NK-92 treated with Interleukin-12 subunit alpha and Interleukin-12 subunit beta, amount 100 ng/mL, for 24 hours (cell line): ENCODE measurements around the gene VPS51.
A peak's percentile ranks its signal among the peaks of the same experiment; 100 is the strongest.

Experiments used
- DNase-seq: peaks from one replicate; lab custom pipeline; 2025; lab: John Stamatoyannopoulos, UW

Gene VPS51

DNA sequence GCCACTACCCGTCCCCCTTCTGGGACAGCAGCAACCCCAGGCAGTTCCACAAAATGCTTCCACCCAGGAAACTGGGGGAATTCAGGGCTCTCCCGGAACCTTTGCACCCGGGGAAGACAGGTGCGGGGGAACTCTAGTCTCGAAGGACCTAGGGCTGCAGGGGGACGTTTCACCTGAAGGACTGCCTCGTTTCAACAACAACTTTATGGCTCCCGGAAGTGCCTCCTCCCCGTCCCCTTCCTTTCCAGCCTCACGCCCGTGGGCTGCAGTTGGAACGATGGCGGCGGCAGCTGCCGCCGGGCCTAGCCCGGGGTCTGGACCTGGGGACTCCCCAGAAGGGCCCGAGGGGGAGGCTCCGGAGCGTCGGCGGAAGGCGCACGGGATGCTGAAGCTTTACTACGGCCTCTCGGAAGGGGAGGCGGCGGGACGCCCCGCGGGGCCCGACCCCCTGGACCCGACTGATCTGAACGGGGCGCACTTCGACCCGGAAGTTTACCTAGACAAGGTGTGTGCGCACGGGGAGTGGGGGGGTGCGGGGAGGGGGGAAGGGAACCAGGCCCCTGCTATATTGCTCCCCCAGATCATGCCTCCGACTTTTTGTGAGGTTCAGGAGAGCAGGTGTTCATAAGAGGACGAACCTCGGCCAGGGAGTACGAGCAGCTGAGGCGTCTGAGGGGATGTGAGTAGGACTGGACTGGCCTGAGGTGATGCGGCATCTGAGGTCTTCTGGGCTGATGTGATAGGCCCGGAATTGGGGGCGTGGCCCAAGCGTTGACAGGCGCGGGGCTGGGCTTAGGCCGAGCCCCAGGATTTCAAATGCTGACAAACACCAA lies at the start of gene VPS51:
TSS of gene VPS51 (plus strand) at position 241 of the 833 bp plus-strand sequence. CDS start at position 278, 37 bp downstream.
- peak; percentile 81 for DNase-seq

DNA sequence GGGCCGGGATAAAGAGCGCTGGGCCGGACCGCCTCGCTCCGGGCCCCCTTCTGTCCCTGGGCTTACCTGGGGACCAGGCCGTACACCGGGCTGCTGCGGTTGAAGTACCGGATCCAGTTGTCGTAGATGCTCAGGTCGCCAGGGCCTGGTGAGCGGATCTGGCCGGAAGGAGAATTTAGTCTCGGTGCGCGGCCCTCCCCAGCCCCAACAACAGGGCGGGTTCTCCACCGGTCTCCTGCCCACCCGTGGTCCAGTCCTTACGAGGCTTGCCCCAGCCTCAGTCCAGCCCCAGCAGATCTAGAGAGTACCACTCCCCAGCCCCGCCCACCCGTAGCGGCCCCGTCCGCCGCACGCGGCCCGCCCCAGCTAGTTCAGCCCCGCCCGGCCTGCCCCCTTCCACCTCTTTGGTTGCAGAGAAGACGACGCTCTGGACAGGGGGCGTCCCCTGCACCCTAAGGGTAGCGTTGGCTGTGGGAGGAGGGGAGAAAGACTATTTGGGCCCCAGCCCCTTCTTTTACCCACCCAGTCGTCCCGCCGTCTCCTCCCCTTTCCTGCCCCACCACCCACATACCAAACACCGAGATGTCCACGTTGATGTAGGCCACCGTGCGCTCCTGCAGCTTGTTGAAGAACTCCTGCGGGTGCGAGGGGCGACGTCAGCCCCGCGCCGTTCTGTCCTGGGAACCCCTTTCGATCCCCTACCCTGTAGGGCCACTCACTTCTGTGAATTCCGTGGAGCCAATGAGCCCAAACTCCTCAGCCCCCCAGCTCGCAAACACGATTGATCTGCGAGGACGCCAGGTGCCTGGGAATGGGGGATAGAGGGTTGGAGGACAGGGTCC lies 48.2 kb upstream of the VPS51 start:
- no peak for DNase-seq

DNA sequence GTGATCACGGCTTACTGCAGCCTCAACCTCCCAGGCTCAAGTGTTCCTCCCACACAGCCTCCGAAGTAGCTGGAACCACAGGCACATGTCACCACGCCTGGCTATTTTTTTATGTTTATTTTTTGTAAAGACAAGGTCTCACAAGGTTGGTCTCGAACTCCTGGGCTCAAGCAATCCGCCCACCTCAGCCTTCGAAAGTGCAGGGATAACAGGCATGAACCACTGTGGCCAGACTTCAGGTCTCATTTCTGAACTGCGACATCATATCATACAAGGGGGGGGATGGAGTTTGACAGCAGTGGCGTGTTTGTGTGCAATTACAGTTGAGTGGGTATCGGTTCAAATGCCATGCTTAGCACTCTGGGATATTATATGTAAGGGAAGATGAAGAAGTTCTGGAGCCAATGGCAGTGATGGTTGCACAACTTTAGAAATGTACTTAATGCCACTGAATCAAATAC lies 44.6 kb upstream of the VPS51 start:
- DNase-seq: no peak

DNA sequence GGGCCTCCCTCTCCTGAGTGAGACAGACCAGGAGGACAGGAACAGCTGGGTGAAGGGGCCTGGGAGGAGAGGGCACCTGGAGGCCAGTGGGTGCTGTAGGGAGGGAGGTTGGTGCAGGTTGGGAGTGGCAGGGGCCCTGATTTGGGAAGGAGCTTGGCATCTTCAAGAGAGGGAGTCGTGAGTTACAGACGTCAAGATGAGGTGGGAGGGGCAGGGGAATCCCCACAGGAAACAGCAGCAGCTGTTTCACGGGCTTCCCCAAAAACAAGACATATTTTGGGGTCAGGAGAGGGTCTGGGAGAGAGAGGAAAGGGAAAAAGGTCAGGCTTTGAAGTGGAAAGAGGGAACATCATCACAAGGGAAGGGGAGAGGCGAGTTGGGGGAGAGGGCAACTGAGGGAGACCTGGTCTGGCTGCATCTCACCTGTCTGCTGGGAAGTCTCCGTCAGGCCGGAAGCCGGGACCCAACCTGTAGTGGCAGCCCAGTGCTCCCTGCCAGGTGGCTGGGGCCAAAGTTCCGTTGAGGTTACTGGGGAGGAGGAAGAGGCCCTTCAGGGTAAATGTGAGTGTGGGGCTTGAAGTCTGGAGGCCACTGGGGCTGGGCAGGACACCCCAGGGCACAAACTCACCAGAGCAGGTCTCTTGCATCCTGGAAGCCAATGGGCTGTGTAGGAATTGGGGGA lies 42.0 kb upstream of the VPS51 start:
- no peak for DNase-seq

DNA sequence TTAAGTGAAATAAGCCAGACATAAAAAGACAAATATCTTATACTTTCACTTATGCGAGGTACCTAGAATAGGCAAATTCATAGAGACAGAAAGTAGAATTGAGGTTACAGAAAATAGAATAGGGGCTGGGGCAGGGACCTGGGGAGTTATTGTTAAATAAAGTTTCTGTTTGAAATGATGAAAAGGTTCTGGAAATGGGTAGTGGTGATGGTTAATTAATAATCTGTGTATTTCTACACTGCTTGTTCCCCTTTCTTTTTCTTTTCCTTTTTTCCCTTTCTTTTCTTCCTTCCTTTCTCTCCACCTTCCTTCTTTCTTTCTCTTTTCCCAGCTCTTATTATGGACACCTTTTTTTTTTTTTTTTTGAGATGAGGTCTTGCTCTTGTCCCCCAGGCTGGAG lies 40.5 kb upstream of the VPS51 start:
- no peak for DNase-seq

DNA sequence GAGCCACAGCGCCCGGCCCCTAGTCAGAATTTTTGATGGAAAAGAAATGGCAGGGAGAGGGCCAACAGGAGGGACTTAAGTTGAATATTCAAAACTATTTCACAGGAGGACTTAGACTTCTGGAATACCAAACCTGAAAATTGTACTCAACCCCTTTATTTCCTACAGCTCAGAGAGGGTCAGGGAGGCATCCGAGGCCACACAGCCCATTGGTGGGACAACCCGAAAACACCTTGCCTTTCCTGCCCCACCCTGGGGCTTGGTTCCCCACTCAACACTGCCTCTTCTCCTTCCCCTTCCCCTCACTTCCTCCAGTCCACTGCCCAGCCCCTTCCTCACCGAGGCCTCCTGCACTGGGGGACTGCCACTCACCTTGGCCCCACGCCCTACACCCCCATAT lies 39.0 kb upstream of the VPS51 start:
- DNase-seq: no peak

DNA sequence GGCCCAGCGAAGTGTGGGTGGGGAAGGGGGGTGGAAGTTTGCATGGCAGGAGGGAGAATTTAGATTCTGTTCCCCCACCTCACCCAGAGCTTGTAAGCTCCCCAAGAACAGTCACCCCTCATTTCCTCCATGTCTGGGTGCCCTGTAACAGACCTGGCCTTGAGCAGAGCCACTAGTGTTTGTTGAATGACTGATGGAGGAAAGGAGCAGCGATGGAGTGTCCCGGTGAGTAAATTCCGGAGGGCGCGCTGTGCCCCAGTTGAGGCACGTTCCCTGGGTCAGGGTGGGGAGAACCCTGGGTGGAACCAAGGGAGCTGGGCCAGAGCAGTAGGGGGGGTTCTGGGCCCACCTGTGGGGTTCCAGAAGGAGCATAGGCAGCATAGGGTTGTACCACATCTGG lies 38.5 kb upstream of the VPS51 start:
- no peak for DNase-seq

DNA sequence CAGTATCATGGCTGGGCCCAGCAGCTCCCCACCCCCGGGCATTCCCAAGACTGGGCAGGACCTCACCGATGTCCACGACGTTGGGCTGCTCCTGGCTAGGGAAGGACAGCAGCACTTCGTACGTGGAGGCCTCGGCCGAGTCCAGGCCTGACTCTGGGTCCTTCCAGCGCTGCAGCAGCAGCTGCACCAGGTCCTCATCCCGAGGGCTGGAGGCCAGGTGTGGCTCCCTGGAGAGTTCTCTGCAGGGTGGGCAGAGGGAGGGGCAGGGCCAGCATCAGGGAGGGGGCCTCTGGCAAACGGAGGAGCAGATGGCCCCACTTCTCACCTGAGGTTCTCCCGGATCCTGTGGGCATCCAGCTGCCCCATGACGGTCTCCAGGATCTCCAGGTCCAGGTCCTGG lies 38.0 kb upstream of the VPS51 start:
- DNase-seq: no peak

DNA sequence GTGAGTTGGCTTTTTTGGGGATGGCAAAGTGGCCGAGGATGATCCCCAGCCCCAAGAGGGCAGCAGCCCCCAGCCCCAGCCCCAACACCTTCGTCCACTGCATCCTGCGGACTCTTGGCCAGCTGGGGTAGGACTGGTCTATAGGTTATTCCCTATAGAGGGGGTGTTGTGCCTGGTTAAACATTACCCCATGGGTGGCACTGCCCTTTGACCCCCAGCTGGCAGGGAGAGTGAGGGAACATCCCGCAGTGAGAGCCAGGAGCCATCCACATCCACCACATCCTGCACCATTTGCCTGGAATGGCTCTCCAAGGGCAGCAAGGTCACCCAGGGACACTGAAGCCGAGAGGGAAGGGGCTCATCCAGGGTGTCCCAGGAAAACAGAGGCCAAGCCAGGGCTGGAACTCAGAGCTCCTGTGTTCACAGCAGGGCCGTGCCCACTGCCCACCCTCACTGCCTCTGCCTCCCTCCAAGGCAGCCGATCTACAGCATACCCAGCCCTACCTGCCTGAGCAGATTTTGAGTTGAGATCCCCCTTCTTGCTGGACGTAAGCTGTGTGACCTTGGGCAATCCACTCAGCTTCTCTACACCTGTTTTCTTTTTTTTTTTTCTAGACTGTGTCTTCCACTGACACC lies 37.5 kb upstream of the VPS51 start, which contains the start of gene NAALADL1:
TSS of gene NAALADL1 (minus strand) at position 135 of the 636 bp plus-strand sequence. CDS start at position 103, 32 bp downstream.
- no peak for DNase-seq

DNA sequence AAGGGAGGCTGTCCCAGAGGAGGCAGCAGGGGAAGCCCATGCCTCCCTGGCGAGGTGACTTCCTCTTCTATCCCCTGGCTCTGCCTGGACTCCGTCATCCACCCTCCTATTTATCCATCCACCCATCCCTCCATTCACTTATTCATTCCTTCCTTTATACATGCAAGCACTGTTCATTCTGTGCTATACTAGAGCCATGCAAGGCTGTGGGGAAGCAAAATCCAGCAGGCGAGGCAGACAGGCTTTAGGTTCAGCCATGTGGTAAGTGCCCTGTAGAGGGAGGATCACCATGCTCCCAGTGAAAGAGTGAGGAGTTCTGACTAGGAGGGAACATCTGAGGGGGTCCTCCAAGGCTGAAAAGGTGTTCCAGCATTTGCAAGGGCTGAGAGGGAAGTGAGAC lies 36.5 kb upstream of the VPS51 start:
- DNase-seq: no peak

DNA sequence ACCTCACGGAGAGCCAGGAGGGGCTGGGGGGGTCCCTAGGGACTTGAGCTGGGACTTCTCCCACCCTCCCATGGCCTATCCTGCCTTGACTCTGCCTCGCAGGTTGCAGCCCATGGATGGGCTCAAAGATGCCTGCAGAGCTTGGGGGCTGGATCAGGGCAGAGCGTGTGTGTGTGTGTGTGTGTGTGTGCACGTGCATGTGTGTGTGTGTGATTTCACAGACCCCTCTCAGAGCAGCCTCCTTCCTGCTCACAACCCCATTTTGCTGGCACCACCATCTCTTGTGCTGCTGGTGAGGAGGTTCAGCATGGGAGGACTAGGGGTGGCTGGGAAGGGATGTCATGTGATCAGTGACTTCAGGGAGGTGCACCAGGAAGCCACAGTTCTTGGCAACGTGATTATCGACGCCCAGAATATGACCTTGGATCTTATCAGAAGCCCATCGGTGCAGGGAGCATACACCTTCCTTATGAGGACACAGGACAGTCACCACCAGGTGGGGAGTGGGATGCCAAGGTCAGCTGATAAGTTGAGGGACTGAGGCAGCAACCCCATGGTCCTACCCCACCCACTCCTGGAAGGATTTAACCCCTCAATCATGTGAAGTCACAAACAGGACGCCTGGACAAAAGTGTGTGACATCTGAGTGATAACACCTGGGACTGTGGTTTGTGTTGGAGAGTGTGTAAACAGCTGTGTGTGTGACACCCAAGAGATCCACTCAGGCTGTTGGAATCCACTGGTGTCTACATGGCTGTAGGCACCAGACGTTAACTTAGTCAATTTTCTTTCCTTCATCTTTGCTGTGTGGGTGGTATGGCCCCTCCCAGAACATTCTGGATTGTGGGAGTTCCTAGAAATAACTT lies 35.8 kb upstream of the VPS51 start:
- no peak for DNase-seq

DNA sequence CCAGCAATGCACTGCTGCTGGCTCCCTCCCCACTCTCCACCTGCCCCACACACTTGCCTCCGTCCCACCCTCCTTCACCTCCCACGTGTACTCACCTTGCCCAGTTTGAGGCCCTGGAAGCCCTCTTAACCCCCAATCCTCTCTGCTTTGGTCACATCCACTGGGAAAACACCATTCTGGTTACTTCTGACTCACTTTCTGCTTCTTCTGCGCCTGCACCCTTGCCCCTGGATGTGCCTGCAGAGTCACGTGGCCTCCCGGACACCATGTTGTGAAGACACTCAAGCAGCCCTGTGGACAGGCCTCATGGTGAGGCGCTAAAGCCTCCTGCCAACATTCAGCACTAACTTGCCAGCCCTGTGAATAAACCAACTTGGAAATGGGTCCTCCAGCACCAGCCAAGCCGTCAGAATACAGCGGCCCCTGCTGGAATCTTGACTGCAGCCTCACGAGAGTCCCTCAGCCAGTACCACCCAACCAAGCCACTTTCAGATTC lies 35.1 kb upstream of the VPS51 start:
- no peak for DNase-seq

DNA sequence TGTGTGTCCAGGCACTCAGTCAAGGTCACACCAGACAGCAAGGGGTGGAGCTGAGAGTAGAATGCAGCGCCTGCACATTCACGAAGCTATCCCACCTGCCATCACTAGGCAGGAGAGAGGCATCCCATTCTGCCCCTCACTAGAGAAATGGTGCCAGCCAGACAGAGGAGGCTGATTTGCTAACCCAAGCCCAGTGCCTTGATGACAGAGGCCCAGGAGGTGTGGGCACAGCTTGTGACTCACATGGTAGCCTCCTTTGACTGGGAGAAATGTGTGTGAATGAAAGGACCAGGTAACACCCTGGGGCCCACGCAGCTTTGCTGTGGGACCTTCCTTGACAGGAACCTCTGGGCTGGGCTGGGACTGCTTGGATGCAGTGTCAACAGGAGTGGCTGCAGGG lies 32.5 kb upstream of the VPS51 start:
- no peak for DNase-seq

DNA sequence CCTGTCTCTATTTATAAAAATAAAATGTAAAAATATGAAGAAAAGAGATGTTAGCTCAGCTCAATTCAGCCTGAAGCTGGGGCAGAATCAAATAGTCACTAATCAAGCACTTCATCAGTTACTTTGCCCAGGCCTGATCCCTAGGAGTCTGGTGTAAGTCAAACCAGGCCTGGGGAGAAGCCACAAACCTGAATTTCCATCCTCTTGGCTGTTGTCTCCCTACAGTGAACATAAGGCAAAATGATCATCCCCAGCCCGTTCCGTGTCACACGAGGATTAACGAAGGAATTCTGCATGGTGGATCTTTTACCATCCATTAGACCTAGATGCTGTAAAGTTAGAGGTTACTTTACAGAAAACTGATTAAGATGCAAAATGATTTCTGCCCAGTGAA lies 31.2 kb upstream of the VPS51 start:
- DNase-seq: no peak

DNA sequence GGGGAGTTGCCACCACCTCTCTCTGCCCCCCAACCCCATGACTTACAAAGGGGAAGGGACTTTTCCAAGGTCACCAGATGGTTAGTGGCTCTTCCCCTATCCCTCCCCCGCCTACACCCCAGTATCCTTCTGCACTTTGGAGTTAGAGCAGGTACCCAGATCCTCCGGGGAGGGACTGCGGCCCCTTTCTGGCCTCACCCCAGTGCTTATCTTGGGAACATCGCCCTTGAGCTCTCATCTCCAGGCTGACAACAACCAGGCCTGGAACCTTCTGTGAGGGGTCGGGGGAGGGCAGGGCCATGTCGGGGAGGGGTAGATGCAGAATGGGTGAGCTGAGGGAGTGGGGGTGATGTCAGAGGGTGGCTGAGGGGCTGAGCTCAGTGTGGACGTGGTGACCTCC lies 30.2 kb upstream of the VPS51 start:
- no peak for DNase-seq

DNA sequence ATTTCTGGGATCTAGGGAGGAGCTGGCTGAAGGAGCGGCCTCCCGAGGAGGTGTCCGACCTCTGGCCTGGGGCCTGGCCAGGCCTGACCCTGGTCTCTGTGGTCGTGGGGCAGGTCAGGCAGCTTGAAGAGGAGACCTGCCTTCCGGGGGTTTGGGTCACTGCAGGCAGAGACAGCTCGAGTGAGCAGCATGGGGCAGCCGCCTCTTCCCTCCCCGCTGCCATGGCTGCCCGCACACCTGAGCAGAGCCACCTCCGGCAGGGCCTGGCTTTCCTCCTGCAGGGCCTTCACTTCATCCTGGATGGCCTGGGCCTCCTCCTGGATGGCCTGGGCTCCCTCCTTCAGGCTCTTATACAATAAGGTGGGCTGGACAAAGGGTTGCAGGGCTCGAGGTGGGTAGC lies 29.7 kb upstream of the VPS51 start:
- DNase-seq: no peak

DNA sequence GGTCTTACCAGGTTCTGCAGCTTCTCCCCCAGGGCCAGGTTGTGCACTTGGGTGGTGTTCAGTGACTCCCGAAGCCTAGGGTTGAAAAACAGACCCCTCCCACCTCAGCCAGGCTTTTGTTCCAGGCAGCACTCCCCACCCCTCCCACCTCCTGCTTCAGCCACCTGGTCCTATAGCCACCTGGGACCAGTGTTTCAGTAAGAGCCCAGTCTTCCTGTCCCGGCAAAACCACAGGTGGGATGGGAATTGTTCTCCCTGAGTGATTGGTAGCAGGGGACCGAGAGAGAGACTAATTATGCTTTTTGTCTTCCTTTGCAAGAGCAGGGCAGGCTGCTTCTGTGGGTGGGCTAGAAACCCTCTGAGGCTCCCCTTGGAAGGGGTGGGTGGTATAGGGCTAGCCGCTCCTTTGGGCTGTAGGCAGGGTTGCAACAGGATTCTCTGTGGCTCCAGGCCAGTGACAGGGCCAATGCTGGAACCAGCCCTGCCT lies 29.2 kb upstream of the VPS51 start:
- DNase-seq: no peak

DNA sequence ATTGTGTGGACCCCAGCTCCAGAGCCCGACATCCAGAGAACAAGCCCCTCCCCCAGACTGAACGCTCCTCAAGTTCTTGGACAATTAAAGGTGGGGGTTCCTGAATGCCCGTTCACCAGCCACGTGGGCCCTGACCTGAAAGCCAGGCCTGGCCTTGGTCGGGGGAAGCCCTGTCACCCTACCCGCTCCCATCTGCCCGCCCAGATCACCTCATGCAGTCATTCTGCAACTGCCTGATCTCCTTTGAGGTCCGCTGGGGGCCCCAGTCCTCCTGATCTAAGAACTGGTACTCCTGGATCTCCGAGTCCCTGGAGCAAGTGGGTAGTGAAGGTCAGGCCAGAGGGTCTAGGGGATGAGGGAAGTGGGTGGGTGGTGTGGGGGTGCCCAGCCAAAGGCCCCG lies 28.6 kb upstream of the VPS51 start:
- no peak for DNase-seq

DNA sequence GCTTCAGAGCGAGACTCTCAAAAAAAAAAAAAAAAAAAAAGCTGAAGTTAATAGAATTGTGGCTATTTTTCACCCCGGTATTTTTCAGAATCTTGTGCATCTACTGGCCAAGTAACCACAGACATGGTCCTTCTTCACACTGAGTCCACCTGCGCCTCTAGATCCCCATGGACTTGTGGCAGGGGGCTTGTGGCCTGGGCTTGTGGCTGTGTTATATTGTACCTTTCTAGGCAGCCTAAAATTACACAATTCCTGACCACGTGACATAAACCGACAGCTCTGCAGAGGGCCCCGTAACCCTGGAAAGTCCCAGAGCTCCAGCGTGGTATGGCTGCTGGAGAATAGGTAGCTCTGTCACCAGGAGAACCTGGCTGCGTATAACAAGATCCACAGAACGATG lies 26.8 kb upstream of the VPS51 start:
- DNase-seq: peak; percentile 63

DNA sequence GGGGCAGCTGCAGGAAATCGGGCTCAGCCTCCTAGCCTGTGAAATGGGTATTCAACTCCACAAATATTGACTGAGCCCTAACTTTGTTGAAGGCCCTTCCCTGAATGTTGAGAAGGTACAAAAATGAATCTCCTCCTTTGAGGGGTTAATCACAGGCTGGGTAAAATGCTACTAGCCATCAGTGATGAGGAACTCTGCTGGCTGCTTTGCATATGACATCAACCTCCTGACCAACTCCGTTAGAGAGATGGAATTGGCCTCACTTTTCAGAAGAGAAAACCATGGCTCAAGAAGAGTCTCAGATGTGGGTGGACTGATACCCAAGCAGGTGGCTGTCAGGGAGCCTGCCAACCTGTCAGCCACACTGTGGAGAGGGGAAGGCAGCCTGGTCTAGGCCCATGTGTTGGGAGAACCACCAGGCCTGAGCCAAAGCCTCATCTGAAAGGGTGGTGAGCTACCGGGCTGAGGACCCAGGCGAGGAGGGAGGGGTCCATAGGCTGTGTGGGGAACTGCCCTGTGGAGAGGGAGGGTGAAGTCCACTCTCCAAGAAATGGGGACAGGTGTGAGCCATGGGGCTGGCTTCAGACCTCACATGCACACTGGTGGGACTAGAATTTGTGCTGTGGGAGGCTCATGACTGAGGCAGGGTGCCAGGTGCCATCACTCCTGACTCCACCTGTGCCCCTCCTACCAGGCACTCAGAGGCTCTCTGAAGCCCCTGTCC lies 23.9 kb upstream of the VPS51 start:
- no peak for DNase-seq
